Subcutaneous abdominal adipose tissue (tissue), 5 donors: ENCODE results near the gene SNRK.
A peak's percentile ranks its signal among the peaks of the same experiment; 100 is the strongest.

Source experiments
- H3K27ac ChIP-seq: one replicate; pipeline ENCODE4 v1.7.0; 2013; ENCODE audit warnings: low read depth, mild to moderate bottlenecking, inconsistent platforms, low read length, moderate library complexity
- H3K27me3 ChIP-seq, 5 donors: one replicate each; pipeline ENCODE4 v1.7.0; 2013; ENCODE audit warnings: low read length in 5 of 5, inconsistent platforms in 1 of 5; ENCODE audit not compliant: control insufficient read depth in 5 of 5, insufficient read depth in 4 of 5
- H3K36me3 ChIP-seq, 5 donors: one replicate each; pipeline ENCODE4 v1.7.0; 2013; ENCODE audit warnings: low read length in 5 of 5; ENCODE audit not compliant: control insufficient read depth in 5 of 5, insufficient read depth in 5 of 5
- H3K4me1 ChIP-seq, 5 donors: one replicate each; pipeline ENCODE4 v1.7.0; 2013; ENCODE audit warnings: low read length in 5 of 5, mild to moderate bottlenecking in 3 of 5, moderate library complexity in 1 of 5; ENCODE audit not compliant: control insufficient read depth in 5 of 5, insufficient read depth in 5 of 5
- H3K4me3 ChIP-seq, 5 donors: one replicate each; pipeline ENCODE4 v1.7.0; 2013; ENCODE audit warnings: low read length in 5 of 5, low read depth in 1 of 5
- H3K9ac ChIP-seq, 5 donors: one replicate each; pipeline ENCODE4 v1.7.0; 2013; ENCODE audit warnings: low read length in 5 of 5, mild to moderate bottlenecking in 4 of 5, moderate library complexity in 3 of 5
- H3K9me3 ChIP-seq, 5 donors: one replicate each; pipeline ENCODE4 v1.7.0; 2013; ENCODE audit warnings: low read length in 5 of 5; ENCODE audit not compliant: control insufficient read depth in 5 of 5
- donor health status: healthy.
- donor health status: healthy.
- donor health status: healthy.
- donor health status: healthy.
- donor health status: healthy.

SNRK gene

DNA sequence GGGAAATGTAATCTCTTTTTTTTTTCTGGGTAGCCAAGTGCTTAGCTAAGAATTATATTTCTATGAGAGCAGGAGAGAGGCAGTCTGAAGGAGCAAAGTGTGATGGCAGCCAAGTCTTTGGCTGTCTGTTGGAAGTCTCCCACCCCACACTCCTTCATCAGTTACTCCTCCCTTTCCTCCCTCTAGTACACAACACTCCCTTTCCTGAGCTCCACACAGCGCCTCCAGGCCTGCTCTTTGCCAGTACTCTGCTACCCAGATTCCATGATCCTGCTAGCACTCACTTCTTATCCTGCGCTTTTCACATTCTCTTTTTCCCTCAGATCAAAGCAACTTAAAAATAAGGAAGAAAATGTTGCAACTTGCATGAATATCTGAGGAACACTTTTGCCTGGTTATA, 37.4 kb upstream of the SNRK start:
- Histone ChIP-seq H3K27ac (peak overlapping the region; percentile 8), H3K4me1 (peaks cover 3 to 53% (median 11%) of the 10 kb centered on the region in 5 donors), H3K4me3 (no peak overlapping the region)

GRCh38 chr3:43249405-43249804, 36.9 kb upstream of the SNRK start:
- peak overlapping the region; percentile 8 for H3K27ac ChIP-seq

More for the DNA sequence above, 37.4 kb upstream of the SNRK start:
- Histone ChIP-seq H3K9ac (no peak overlapping the region), H3K27me3 (no peaks in the 10 kb centered on the region), H3K36me3 (no peaks in the 10 kb centered on the region), H3K9me3 (no peaks in the 10 kb centered on the region)

GRCh38 chr3:43253294-43253693, 33.0 kb upstream of the SNRK start:
- Histone ChIP-seq H3K4me3 (no peak overlapping the region), H3K27ac (no peak overlapping the region), H3K4me1 (peaks cover 0 to 25% (median 0%) of the 10 kb centered on the region in 5 donors), H3K9ac (no peak overlapping the region), H3K9me3 (no peaks in the 10 kb centered on the region), H3K27me3 (no peaks in the 10 kb centered on the region), H3K36me3 (no peaks in the 10 kb centered on the region)

More at GRCh38 chr3:43249405-43249804, 36.9 kb upstream of the SNRK start:
- Histone ChIP-seq H3K9ac (no peak overlapping the region), H3K9me3 (no peaks in the 10 kb centered on the region), H3K36me3 (no peaks in the 10 kb centered on the region), H3K4me1 (peaks cover 3 to 49% (median 11%) of the 10 kb centered on the region in 5 donors), H3K4me3 (no peak overlapping the region), H3K27me3 (no peaks in the 10 kb centered on the region)

GRCh38 chr3:43254125-43254524, 32.2 kb upstream of the SNRK start:
- Histone ChIP-seq H3K4me3 (no peak overlapping the region), H3K4me1 (peaks cover 0 to 16% (median 0%) of the 10 kb centered on the region in 5 donors), H3K27me3 (no peaks in the 10 kb centered on the region), H3K27ac (no peak overlapping the region), H3K36me3 (no peaks in the 10 kb centered on the region), H3K9me3 (no peaks in the 10 kb centered on the region), H3K9ac (no peak overlapping the region)

DNA sequence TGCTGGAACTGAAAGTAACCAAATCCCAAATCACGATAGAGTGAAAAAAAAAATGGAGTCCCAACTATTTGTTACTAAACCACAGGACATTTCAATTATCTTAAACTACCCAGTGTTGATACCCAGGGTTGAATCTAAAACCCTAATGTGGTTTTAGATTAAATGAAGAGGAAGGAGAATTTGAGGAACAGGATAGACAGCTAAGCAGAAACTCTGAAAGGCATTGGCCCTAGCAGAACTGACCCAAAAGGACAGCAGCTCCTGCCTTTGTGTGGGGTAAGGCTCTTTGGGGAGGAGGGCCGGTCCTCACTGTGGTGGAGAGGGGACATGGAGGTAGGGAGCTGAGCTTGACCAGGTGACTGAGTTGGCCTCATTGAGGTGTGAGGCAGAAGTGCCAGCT, 30.7 kb upstream of the SNRK start:
- peaks cover 0 to 14% (median 0%) of the 10 kb centered on the region in 5 donors for H3K4me1 ChIP-seq
- no peaks in the 10 kb centered on the region for H3K9me3 ChIP-seq
- H3K4me3 ChIP-seq, result no peak overlapping the region
- no peak overlapping the region for H3K9ac ChIP-seq
- H3K27me3 ChIP-seq, result no peaks in the 10 kb centered on the region
- no peaks in the 10 kb centered on the region for H3K36me3 ChIP-seq
- H3K27ac ChIP-seq, result no peak overlapping the region

DNA sequence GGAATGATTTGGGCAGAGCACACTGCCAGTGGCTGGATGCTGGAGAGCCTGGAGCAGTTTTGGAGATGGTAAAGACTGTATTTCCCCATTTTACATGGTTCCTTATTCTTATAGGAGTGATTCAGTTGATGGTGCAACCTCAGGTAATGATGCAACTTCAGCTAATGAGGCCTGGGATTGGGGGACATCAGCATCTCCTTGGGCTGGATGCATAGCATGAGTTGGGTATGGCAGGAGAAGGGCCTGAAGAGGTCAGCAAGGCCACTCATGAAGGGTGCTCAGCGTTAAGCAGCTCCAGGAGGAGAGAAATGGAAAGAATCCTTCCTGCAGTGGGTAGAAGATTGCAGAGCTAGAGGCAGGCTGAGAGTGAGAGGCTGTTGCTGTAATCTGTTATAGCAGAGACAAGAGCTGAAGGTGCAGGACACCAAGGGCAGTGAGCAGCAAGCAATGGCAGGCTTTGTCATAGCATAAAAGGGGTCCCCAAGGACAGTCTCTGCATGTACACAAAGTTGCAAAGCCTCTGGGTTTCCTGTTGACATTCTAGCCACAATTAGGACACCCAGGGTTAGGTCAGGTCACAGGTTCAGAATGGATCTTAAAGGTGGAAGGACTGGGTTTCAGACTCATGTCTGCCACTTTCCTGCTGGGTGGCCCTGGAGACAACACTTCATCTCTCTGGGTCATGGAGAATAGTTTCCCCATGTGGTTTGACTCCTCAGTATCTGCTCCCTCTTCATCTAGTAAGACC, 29.5 kb upstream of the SNRK start:
- no peak overlapping the region for H3K27ac ChIP-seq
- no peak overlapping the region for H3K4me3 ChIP-seq
- H3K27me3 ChIP-seq, result no peaks in the 10 kb centered on the region
- no peak overlapping the region for H3K9ac ChIP-seq
- H3K4me1 ChIP-seq, result peaks cover 0 to 14% (median 0%) of the 10 kb centered on the region in 5 donors
- H3K9me3 ChIP-seq, result no peaks in the 10 kb centered on the region
- no peaks in the 10 kb centered on the region for H3K36me3 ChIP-seq

GRCh38 chr3:43257850-43258249, 28.5 kb upstream of the SNRK start:
- no peaks in the 10 kb centered on the region for H3K27me3 ChIP-seq
- no peak overlapping the region for H3K9ac ChIP-seq
- H3K4me1 ChIP-seq, result peaks cover 0 to 14% (median 0%) of the 10 kb centered on the region in 5 donors
- no peak overlapping the region for H3K27ac ChIP-seq
- H3K4me3 ChIP-seq, result no peak overlapping the region
- no peaks in the 10 kb centered on the region for H3K36me3 ChIP-seq
- H3K9me3 ChIP-seq, result no peaks in the 10 kb centered on the region

DNA sequence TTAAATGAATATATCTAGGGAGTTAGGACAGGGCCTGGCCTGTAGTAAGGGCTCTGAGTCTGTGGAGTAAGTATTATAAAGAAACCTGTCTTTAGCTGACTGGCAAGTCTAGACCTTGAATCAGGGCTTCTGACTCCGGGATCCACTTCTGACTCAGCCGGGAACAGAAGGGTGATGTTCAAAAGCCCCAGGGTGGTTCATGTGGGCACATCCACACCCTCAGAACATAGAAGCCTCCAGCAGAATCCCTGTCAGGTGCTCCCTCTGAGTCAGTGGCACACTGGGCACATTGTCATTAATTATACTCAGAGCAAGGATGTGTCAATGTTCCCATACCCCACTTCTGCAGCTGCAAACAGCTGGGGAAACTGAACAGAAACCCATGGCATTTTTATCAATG, 26.7 kb upstream of the SNRK start:
- H3K4me1 ChIP-seq, result peaks cover 0 to 14% (median 0%) of the 10 kb centered on the region in 5 donors
- H3K9me3 ChIP-seq, result no peaks in the 10 kb centered on the region
- H3K27ac ChIP-seq, result no peak overlapping the region
- no peaks in the 10 kb centered on the region for H3K36me3 ChIP-seq
- H3K9ac ChIP-seq, result no peak overlapping the region
- no peak overlapping the region for H3K4me3 ChIP-seq
- no peaks in the 10 kb centered on the region for H3K27me3 ChIP-seq

DNA sequence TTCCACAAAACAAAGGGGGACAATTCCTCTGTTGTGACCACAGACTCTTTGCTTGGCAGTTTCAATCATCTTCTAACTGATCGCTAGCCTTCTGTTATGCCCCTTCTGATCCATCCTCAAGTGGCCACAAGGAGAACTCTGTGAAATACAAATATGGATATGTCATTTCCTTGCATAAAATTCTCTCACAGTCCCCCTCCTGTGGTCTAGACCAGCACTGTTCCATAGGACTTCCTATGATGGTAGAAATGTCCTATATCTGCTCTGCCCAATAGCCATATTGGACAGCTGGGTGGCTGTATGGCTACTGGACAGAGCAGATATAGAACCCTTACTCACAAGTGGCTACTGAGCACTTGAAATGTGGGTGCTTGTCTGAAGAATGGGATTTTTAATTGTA, 25.9 kb upstream of the SNRK start:
- H3K27ac ChIP-seq, result no peak overlapping the region
- H3K36me3 ChIP-seq, result no peaks in the 10 kb centered on the region
- no peak overlapping the region for H3K9ac ChIP-seq
- H3K4me3 ChIP-seq, result no peak overlapping the region
- peaks cover 0 to 14% (median 0%) of the 10 kb centered on the region in 5 donors for H3K4me1 ChIP-seq
- no peaks in the 10 kb centered on the region for H3K9me3 ChIP-seq
- H3K27me3 ChIP-seq, result no peaks in the 10 kb centered on the region

- Histone ChIP-seq H3K9me3 (no peaks in the 10 kb centered on the region), H3K27ac (no peak overlapping the region), H3K4me3 (no peak overlapping the region), H3K9ac (no peak overlapping the region), H3K27me3 (no peaks in the 10 kb centered on the region), H3K36me3 (no peaks in the 10 kb centered on the region), H3K4me1 (peaks cover 0 to 7% (median 0%) of the 10 kb centered on the region in 5 donors)
These were observed 24.1 kb upstream of the SNRK start for GRCh38 chr3:43262194-43262593.
